Parathyroid adenoma (tissue), 2 donors: ENCODE data around the gene PPP2R5E.

Experiments used
- H2AFZ ChIP-seq: fragments of 300-600 bp; sonication (generic); one replicate; pipeline ENCODE4 v1.7.0; 2017; ENCODE audit warnings: antibody characterized with exemption, mild to moderate bottlenecking
- H3K27ac ChIP-seq: fragments of 300-600 bp; sonication (generic); one replicate; pipeline ENCODE4 v1.7.0; 2017
- H3K27me3 ChIP-seq: fragments of 300-600 bp; sonication (generic); one replicate; pipeline ENCODE4 v1.7.0; 2017; ENCODE audit warnings: low read length; ENCODE audit not compliant: control insufficient read depth, insufficient read depth
- H3K36me3 ChIP-seq: fragments of 300-600 bp; sonication (generic); one replicate; pipeline ENCODE4 v1.7.0; 2017; ENCODE audit warnings: low read length; ENCODE audit not compliant: control insufficient read depth, insufficient read depth
- H3K4me1 ChIP-seq: fragments of 300-600 bp; sonication (generic); one replicate; pipeline ENCODE4 v1.7.0; 2017; ENCODE audit warnings: control low read depth
- H3K4me2 ChIP-seq: fragments of 300-600 bp; sonication (generic); one replicate; pipeline ENCODE4 v1.7.0; 2017; ENCODE audit warnings: low read length
- H3K4me3 ChIP-seq: fragments of 300-600 bp; sonication (generic); one replicate; pipeline ENCODE4 v1.7.0; 2017; ENCODE audit warnings: low read depth, low read length
- H3K79me2 ChIP-seq: fragments of 300-600 bp; sonication (generic); one replicate; pipeline ENCODE4 v1.7.0; 2017; ENCODE audit warnings: control low read depth
- H3K9ac ChIP-seq: fragments of 300-600 bp; sonication (generic); one replicate; pipeline ENCODE4 v1.7.0; 2017; ENCODE audit warnings: mild to moderate bottlenecking
- H3K9me3 ChIP-seq: fragments of 300-600 bp; sonication (generic); one replicate; pipeline ENCODE4 v1.7.0; 2017; ENCODE audit warnings: low read length; ENCODE audit not compliant: control insufficient read depth
- CTCF ChIP-seq: fragments of 300-600 bp; sonication (generic); IDR thresholded peaks from one replicate; pipeline ENCODE4 v1.7.0; 2017; ENCODE audit warnings: antibody characterized with exemption, mild to moderate bottlenecking
- donor health status: primary hyperparathyroidism.

Gene PPP2R5E

GRCh38 chr14:63371033-63371432 lies 172.1 kb downstream of the PPP2R5E start:
- no peak overlapping the region for H3K27ac ChIP-seq

GRCh38 chr14:63367742-63368364 lies 175.3 kb downstream of the PPP2R5E start:
- Histone ChIP-seq H3K36me3 (no peaks in the 10 kb centered on the region), H3K79me2 (no peaks in the 10 kb centered on the region), H3K4me3 (no peak overlapping the region), H3K9ac (no peak overlapping the region), H3K4me2 (no peak overlapping the region), H3K27me3 (no peaks in the 10 kb centered on the region), H3K9me3 (no peaks in the 10 kb centered on the region), H2AFZ (no peak overlapping the region), H3K4me1 (no peaks in the 10 kb centered on the region), H3K27ac (no peak overlapping the region)
- no peak for TF ChIP-seq CTCF

More at GRCh38 chr14:63371033-63371432, 172.1 kb downstream of the PPP2R5E start:
- Histone ChIP-seq H3K4me3 (no peak overlapping the region), H3K36me3 (no peaks in the 10 kb centered on the region), H3K79me2 (no peaks in the 10 kb centered on the region), H3K4me2 (no peak overlapping the region), H3K9me3 (no peaks in the 10 kb centered on the region), H3K9ac (no peak overlapping the region), H3K4me1 (no peaks in the 10 kb centered on the region), H3K27me3 (no peaks in the 10 kb centered on the region), H2AFZ (no peak overlapping the region)
- no peak for TF ChIP-seq CTCF

GRCh38 chr14:63362389-63362819 lies 180.8 kb downstream of the PPP2R5E start:
- H3K27ac ChIP-seq = no peak overlapping the region
- no peaks in the 10 kb centered on the region for H3K4me1 ChIP-seq
- H3K36me3 ChIP-seq = no peaks in the 10 kb centered on the region
- no peak for TF ChIP-seq CTCF
- H3K4me3 ChIP-seq = no peak overlapping the region
- H3K9ac ChIP-seq = no peak overlapping the region
- no peaks in the 10 kb centered on the region for H3K79me2 ChIP-seq
- H2AFZ ChIP-seq = no peak overlapping the region
- H3K27me3 ChIP-seq = no peaks in the 10 kb centered on the region
- no peaks in the 10 kb centered on the region for H3K9me3 ChIP-seq
- H3K4me2 ChIP-seq = no peak overlapping the region

GRCh38 chr14:63361790-63362189 lies 181.4 kb downstream of the PPP2R5E start:
- H3K4me1 ChIP-seq = no peaks in the 10 kb centered on the region
- H2AFZ ChIP-seq = no peak overlapping the region
- no peaks in the 10 kb centered on the region for H3K27me3 ChIP-seq
- no peak overlapping the region for H3K9ac ChIP-seq
- H3K4me2 ChIP-seq = no peak overlapping the region
- H3K79me2 ChIP-seq = no peaks in the 10 kb centered on the region
- no peaks in the 10 kb centered on the region for H3K9me3 ChIP-seq
- TF ChIP-seq CTCF = no peak
- no peak overlapping the region for H3K27ac ChIP-seq
- H3K4me3 ChIP-seq = no peak overlapping the region
- no peaks in the 10 kb centered on the region for H3K36me3 ChIP-seq

GRCh38 chr14:63357841-63358240 lies 185.3 kb downstream of the PPP2R5E start:
- Histone ChIP-seq H3K36me3 (no peaks in the 10 kb centered on the region), H3K4me1 (no peaks in the 10 kb centered on the region), H3K9me3 (no peaks in the 10 kb centered on the region), H3K4me2 (no peak overlapping the region), H3K27me3 (no peaks in the 10 kb centered on the region), H3K9ac (no peak overlapping the region), H2AFZ (no peak overlapping the region), H3K27ac (no peak overlapping the region), H3K4me3 (no peak overlapping the region), H3K79me2 (no peaks in the 10 kb centered on the region)
- TF ChIP-seq CTCF = no peak
